Measurements from ENCODE around the gene SKAP2.

The SKAP2 gene

GRCh38 chr7:26618449-26618848 lies 245.9 kb downstream of the SKAP2 start:
- no peak for DNase-seq (ENCODE audit: extremely low read depth, low read depth)
- TF ChIP-seq, protein P1, sequence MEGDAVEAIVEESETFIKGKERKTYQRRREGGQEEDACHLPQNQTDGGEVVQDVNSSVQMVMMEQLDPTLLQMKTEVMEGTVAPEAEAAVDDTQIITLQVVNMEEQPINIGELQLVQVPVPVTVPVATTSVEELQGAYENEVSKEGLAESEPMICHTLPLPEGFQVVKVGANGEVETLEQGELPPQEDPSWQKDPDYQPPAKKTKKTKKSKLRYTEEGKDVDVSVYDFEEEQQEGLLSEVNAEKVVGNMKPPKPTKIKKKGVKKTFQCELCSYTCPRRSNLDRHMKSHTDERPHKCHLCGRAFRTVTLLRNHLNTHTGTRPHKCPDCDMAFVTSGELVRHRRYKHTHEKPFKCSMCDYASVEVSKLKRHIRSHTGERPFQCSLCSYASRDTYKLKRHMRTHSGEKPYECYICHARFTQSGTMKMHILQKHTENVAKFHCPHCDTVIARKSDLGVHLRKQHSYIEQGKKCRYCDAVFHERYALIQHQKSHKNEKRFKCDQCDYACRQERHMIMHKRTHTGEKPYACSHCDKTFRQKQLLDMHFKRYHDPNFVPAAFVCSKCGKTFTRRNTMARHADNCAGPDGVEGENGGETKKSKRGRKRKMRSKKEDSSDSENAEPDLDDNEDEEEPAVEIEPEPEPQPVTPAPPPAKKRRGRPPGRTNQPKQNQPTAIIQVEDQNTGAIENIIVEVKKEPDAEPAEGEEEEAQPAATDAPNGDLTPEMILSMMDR (IDR thresholded peaks at IDR 0.05; ENCODE audit: low read depth, low read length): no peak
